Fibroblast of the aortic adventitia (primary cell): ENCODE results near the gene SFN. TPM values are rescaled to one million over a fixed set of nuclear protein-coding genes. Genes with fewer than 3 reads are reported as not detected.

Experiments
- DNase-seq: peaks from one replicate; pipeline ENCODE4 v3.0.0-alpha.2; 2010; ENCODE audit warnings: low read depth
- H3K4me3 ChIP-seq: 2 replicates; pipeline ENCODE4 v1.5.1; 2011; ENCODE audit warnings: low read depth, mild to moderate bottlenecking, control low read depth, low read length, moderate library complexity
- total RNA-seq: library from RNA; depleted of rRNA; stranded (reverse); fragments of >200 nt; gene quantifications from 2 replicates; pipeline ENCODE4 v1.2.3, GENCODE V29; 2012; ENCODE audit warnings: low replicate concordance
- TF ChIP-seq, protein P1 (sequence below): IDR thresholded peaks from 2 replicates; pipeline ENCODE4 v1.5.1; 2011; ENCODE audit warnings: mild to moderate bottlenecking, low read length, control low read depth, inconsistent platforms; ENCODE audit not compliant: insufficient read depth

Gene SFN
- total RNA-seq, 1 donor, result 1.1 TPM

DNA sequence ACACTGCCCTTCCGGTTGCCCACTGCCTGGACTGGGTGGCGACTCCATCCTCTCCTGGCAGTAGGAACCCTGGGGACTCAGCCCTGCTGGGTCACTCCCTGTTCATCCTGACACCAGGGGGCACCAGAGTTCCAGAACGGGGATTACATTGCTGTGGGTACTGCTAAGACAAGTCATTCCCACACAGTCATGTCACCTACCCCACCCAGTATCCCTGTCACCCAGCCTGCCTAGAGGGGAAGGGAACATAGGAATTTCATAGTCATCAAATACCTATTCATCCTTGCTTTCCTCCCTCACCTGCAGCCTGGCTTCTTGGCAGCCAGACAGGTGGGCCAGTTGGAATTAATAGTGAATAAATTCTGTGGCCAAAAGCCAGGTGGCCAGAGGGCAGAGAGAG lies 9.8 kb upstream of the SFN start:
- peak; percentile 81 for DNase-seq
- TF ChIP-seq, protein P1, sequence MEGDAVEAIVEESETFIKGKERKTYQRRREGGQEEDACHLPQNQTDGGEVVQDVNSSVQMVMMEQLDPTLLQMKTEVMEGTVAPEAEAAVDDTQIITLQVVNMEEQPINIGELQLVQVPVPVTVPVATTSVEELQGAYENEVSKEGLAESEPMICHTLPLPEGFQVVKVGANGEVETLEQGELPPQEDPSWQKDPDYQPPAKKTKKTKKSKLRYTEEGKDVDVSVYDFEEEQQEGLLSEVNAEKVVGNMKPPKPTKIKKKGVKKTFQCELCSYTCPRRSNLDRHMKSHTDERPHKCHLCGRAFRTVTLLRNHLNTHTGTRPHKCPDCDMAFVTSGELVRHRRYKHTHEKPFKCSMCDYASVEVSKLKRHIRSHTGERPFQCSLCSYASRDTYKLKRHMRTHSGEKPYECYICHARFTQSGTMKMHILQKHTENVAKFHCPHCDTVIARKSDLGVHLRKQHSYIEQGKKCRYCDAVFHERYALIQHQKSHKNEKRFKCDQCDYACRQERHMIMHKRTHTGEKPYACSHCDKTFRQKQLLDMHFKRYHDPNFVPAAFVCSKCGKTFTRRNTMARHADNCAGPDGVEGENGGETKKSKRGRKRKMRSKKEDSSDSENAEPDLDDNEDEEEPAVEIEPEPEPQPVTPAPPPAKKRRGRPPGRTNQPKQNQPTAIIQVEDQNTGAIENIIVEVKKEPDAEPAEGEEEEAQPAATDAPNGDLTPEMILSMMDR, result peak; percentile 86
- no peak overlapping the region for H3K4me3 ChIP-seq

DNA sequence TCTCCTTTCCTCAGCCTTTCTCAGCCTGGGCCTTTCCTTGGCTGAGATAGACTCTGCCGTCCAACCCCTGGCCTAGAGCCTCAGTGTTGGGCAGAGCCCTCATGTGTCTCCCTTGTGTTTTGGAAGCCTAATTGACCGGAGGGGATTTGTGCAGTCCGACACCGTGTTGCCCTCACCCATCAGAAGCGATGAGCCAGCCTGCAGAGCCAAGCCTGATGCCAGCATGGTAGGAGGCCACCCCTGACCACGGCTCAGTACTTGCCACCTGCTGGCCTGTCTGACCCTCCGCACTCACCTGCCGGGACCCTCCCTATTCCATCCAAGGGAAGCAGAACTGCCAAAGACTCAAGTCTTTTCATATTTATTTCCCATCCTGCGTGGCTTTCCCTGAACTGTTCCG lies 9.3 kb upstream of the SFN start:
- TF ChIP-seq, protein P1, result no peak
- no peak for DNase-seq

DNA sequence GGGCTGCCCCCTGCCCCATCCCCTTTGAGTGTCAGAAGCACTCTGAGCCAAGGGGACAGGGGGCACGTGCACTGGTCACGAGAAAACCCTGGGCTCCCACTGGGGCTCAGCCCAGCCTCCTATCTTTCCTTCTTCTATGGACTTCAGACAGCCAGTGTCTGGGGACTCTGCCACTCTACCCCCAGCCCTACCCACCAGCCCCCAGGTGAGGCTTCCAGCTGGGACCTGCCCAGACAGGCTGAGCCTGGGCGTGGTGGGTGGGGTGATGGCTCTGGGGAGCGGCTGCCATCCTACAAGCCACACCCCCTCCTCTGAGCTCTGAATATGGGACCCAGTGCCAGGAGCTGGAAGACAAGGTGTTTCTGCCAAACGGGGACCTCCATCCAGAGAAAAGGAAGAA lies 8.0 kb upstream of the SFN start:
- TF ChIP-seq, protein P1, result no peak
- DNase-seq, result no peak
- no peak overlapping the region for H3K4me3 ChIP-seq

More for the DNA sequence above, 9.3 kb upstream of the SFN start:
- H3K4me3 ChIP-seq, result no peak overlapping the region

DNA sequence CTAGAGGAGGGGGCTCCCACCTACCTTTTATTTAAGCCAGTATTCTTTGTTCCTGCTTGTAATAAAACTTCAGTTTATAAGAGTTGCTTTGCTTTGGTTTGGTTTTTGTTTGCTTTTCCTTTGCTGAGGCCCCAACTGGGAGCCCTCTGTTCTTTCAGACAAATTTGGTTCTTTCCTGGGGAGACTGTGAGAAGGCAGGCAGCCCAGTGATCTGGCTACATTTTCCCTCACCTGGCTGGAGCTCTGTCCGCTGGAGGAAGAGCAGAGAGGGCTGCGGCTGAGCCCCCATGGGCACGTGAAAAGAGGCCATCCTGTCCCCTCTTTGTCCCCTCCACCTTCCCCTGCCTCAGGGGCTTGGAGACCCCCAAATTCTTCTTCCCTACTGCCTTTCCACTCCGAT lies 7.3 kb upstream of the SFN start:
- no peak for DNase-seq
- no peak overlapping the region for H3K4me3 ChIP-seq
- TF ChIP-seq, protein P1, result no peak

DNA sequence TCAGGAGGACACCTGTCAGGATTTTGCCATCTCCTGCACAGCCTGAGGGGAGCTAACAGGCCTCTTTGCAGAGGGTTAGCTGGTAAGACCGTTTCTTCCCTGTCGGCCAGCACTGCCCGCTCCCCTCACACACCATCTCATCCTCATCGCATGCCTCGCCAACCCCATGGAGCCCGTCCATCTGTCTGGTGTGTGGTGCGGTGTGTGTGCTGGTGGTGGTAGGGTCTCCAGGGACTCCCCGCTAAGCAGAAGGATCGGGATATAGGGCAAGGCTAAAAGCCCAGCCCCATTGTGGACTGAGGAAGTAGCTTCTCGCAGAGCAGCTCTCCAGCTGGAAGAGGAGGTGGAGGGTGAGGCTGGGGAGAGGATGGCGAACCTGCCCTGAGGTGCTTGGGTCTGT lies 6.8 kb upstream of the SFN start:
- H3K4me3 ChIP-seq, result no peak overlapping the region
- TF ChIP-seq, protein P1, result no peak
- DNase-seq, result no peak

DNA sequence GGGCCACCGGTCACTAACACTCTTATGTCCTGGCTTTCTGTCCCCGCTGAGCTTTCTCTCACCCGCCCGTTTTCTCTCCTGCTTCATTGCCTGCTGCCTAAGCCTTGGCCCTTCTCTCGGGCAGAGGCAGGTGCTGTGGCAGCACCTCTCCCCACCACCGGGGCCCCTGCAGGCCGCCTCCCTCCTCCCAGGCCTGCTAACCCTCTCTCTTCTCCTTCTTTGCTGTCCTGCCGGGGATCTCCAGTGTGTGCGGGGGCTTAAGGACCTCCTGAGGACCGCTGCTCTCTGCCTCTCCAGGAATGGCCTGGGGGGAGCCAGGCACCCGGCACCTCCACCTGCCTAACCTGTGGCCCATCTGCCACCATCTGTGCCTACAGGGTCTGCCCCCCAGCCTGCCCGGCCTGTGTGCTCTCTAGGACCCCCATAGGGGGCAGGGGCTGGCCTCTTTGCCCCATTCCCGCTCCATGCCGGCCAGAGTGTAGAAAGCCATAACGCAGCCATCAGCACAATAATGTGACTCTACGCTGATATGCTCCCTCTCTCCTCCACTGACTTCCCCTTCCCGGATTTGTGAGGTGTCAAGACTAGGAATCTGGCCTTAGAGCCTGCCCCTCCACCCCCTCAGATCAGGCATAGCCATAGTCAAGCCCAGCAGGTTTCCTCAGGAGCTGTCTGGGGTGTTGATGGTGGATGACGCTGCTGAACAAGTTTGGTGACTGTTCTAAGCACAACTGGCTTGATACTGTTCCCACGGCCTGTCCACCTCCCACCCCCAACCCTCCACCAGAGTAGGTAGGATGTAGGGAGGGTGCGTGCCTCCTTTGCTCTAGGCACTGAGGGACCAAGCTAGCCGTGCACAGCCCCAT lies 6.1 kb upstream of the SFN start:
- DNase-seq, result no peak
- no peak overlapping the region for H3K4me3 ChIP-seq
- TF ChIP-seq, protein P1, result no peak
